Type B pancreatic cell (in vitro differentiated cells): ENCODE data around the gene AFF2. TPM values are rescaled to one million over a fixed set of nuclear protein-coding genes. Genes with fewer than 3 reads are reported as not detected.

Experiments
- DNase-seq: peaks from one replicate; pipeline ENCODE4 v3.0.0; 2021; ENCODE audit warnings: mixed read lengths; ENCODE audit not compliant: unreplicated experiment; ENCODE audit errors: extremely low spot score
- H3K27ac Mint-ChIP-seq: 2 replicates; pipeline ENCODE4 v1.8.0; 2021; ENCODE audit warnings: mild to moderate bottlenecking, mixed read lengths
- H3K27me3 Mint-ChIP-seq: 2 replicates; pipeline ENCODE4 v1.8.0; 2021; ENCODE audit warnings: mixed read lengths
- H3K36me3 Mint-ChIP-seq: 2 replicates; pipeline ENCODE4 v1.8.0; 2021; ENCODE audit warnings: mixed read lengths
- H3K4me1 Mint-ChIP-seq: one replicate; pipeline ENCODE4 v1.8.0; 2021; ENCODE audit warnings: mixed read lengths; ENCODE audit not compliant: unreplicated experiment
- H3K4me3 Mint-ChIP-seq: 2 replicates; pipeline ENCODE4 v1.8.0; 2021; ENCODE audit warnings: mild to moderate bottlenecking, mixed read lengths
- H3K9me3 Mint-ChIP-seq: 2 replicates; pipeline ENCODE4 v1.8.0; 2021; ENCODE audit warnings: mixed read lengths
- CTCF ChIP-seq: fragments of 200-600 bp; sonication (generic); conservative IDR thresholded peaks from 2 replicates; pipeline ENCODE4 v1.5.0; 2021; ENCODE audit warnings: antibody characterized with exemption, mild to moderate bottlenecking
- total RNA-seq: library from RNA; stranded (reverse); gene quantifications from 2 replicates; pipeline ENCODE4 v1.2.1, GENCODE V29; 2021; ENCODE audit warnings: low replicate concordance

The AFF2 gene
- total RNA-seq, 1 donor from 2014 or later: 21.3 TPM

- Mint-ChIP-seq H3K27ac (no peak overlapping the region), H3K27me3 (no peaks in the 10 kb centered on the region), H3K4me1 (no peaks in the 10 kb centered on the region), H3K9me3 (peaks cover 5% of the 10 kb centered on the region), H3K4me3 (no peak overlapping the region), H3K36me3 (peaks cover 4% of the 10 kb centered on the region)
- no peak for DNase-seq
- TF ChIP-seq CTCF: no peak
These were observed 476.4 kb downstream of the AFF2 start for GRCh38 chrX:148976571-148977400.

- Mint-ChIP-seq H3K36me3 (peaks cover 4% of the 10 kb centered on the region), H3K27ac (no peak overlapping the region), H3K4me3 (no peak overlapping the region), H3K9me3 (no peaks in the 10 kb centered on the region), H3K4me1 (no peaks in the 10 kb centered on the region), H3K27me3 (no peaks in the 10 kb centered on the region)
- no peak for TF ChIP-seq CTCF
- no peak for DNase-seq
These were observed 479.4 kb downstream of the AFF2 start for GRCh38 chrX:148979786-148980185.

GRCh38 chrX:148984238-148984637 lies 483.8 kb downstream of the AFF2 start:
- no peaks in the 10 kb centered on the region for H3K9me3 Mint-ChIP-seq

GRCh38 chrX:148991502-148991901 lies 491.1 kb downstream of the AFF2 start:
- no peak for DNase-seq
- Mint-ChIP-seq H3K4me1 (no peaks in the 10 kb centered on the region), H3K27ac (no peak overlapping the region), H3K9me3 (peaks cover 4% of the 10 kb centered on the region), H3K27me3 (no peaks in the 10 kb centered on the region), H3K36me3 (peaks cover 9% of the 10 kb centered on the region), H3K4me3 (no peak overlapping the region)
- TF ChIP-seq CTCF: no peak

More at GRCh38 chrX:148984238-148984637, 483.8 kb downstream of the AFF2 start:
- Mint-ChIP-seq H3K4me3 (no peak overlapping the region), H3K4me1 (no peaks in the 10 kb centered on the region), H3K27ac (no peak overlapping the region), H3K36me3 (peaks cover 4% of the 10 kb centered on the region), H3K27me3 (no peaks in the 10 kb centered on the region)
- TF ChIP-seq CTCF: no peak
- DNase-seq: no peak

GRCh38 chrX:148995661-148996060 lies 495.2 kb downstream of the AFF2 start:
- no peak overlapping the region for H3K27ac Mint-ChIP-seq
- TF ChIP-seq CTCF: no peak
- H3K4me3 Mint-ChIP-seq: no peak overlapping the region
- H3K36me3 Mint-ChIP-seq: peaks cover 9% of the 10 kb centered on the region
- no peaks in the 10 kb centered on the region for H3K27me3 Mint-ChIP-seq
- H3K9me3 Mint-ChIP-seq: peaks cover 4% of the 10 kb centered on the region
- no peaks in the 10 kb centered on the region for H3K4me1 Mint-ChIP-seq
- no peak for DNase-seq
